HFFc6 (cell line): ENCODE data around the gene ARL6IP4. TPM values are rescaled to one million over a fixed set of nuclear protein-coding genes. Genes with fewer than 3 reads are reported as not detected.
"Not testable (repeated sequence)": the region's sequence is repeated elsewhere in the genome, so short reads cannot be mapped to it uniquely, and the experiment has no call there.

Source experiments
- DNase-seq: peaks from one replicate; pipeline ENCODE4 v3.0.0-alpha.2; 2018
- H3K27ac Mint-ChIP-seq: 2 replicates; pipeline ENCODE4 v1.8.0; 2020; ENCODE audit warnings: mild to moderate bottlenecking, mixed read lengths
- H3K27me3 Mint-ChIP-seq: 2 replicates; pipeline ENCODE4 v1.8.0; 2021; ENCODE audit warnings: mild to moderate bottlenecking, moderate library complexity, mixed read lengths; ENCODE audit not compliant: insufficient read depth
- H3K36me3 Mint-ChIP-seq: 2 replicates; pipeline ENCODE4 v1.8.0; 2021; ENCODE audit warnings: low read depth, mixed read lengths
- H3K4me1 Mint-ChIP-seq: 2 replicates; pipeline ENCODE4 v1.8.0; 2020; ENCODE audit warnings: low read depth, mixed read lengths
- H3K4me3 Mint-ChIP-seq: 2 replicates; pipeline ENCODE4 v1.8.0; 2020; ENCODE audit warnings: mild to moderate bottlenecking, moderate library complexity, mixed read lengths
- H3K9me3 Mint-ChIP-seq: 2 replicates; pipeline ENCODE4 v1.8.0; 2020; ENCODE audit warnings: mild to moderate bottlenecking, mixed read lengths
- CTCF ChIP-seq: fragments of 200-600 bp; sonication (generic); IDR thresholded peaks from 2 replicates; pipeline ENCODE4 v1.5.0; 2021; ENCODE audit warnings: antibody characterized with exemption, mild to moderate bottlenecking
- total RNA-seq, 6 experiments: library from RNA; stranded (reverse); fragmentation: NEBNext Ultra II Directional; extraction: Animal tissue kit (Norgen Biotek cat#: 25700); gene quantifications; 2 replicates in 1 of 6; 3 replicates in 5 of 6; pipeline ENCODE4 v1.2.3, GENCODE V29; 2021

The ARL6IP4 gene
- total RNA-seq, 6 experiments from 2014 or later = 128 to 180 (median 149) TPM

GRCh38 chr12:123013185-123014095 is 33.0 kb downstream of the ARL6IP4 start:
- Mint-ChIP-seq H3K27ac (no peak overlapping the region), H3K27me3 (peaks cover 17% of the 10 kb centered on the region), H3K9me3 (no peaks in the 10 kb centered on the region), H3K36me3 (no peaks in the 10 kb centered on the region), H3K4me1 (no peaks in the 10 kb centered on the region), H3K4me3 (no peak overlapping the region)
- no peak for DNase-seq
- TF ChIP-seq CTCF = no peak

GRCh38 chr12:123014473-123014872 is 34.0 kb downstream of the ARL6IP4 start:
- H3K4me3 Mint-ChIP-seq, H3K27ac Mint-ChIP-seq, H3K9me3 Mint-ChIP-seq, DNase-seq, H3K36me3 Mint-ChIP-seq, H3K4me1 Mint-ChIP-seq: not testable (repeated sequence)
- H3K27me3 Mint-ChIP-seq = peaks cover 18% of the 10 kb centered on the region

- no peak overlapping the region for H3K27ac Mint-ChIP-seq
- DNase-seq = no peak
- H3K9me3 Mint-ChIP-seq = no peaks in the 10 kb centered on the region
- peaks cover 13% of the 10 kb centered on the region for H3K27me3 Mint-ChIP-seq
- TF ChIP-seq CTCF = no peak
- H3K4me3 Mint-ChIP-seq = no peak overlapping the region
- H3K4me1 Mint-ChIP-seq = no peaks in the 10 kb centered on the region; the same call in 1 of the 2 replicates
- H3K36me3 Mint-ChIP-seq = no peaks in the 10 kb centered on the region
Measured at GRCh38 chr12:123017753-123018152, 37.3 kb downstream of the ARL6IP4 start.

GRCh38 chr12:123019841-123020138 is 39.3 kb downstream of the ARL6IP4 start:
- H3K27ac Mint-ChIP-seq = no peak overlapping the region
- TF ChIP-seq CTCF = no peak
- peaks cover 11% of the 10 kb centered on the region for H3K4me1 Mint-ChIP-seq

GRCh38 chr12:123021688-123022604 is 41.5 kb downstream of the ARL6IP4 start:
- no peak overlapping the region for H3K27ac Mint-ChIP-seq
- H3K4me3 Mint-ChIP-seq = no peak overlapping the region
- H3K4me1 Mint-ChIP-seq = peaks cover 15% of the 10 kb centered on the region
- H3K9me3 Mint-ChIP-seq = no peaks in the 10 kb centered on the region
- H3K27me3 Mint-ChIP-seq = peaks cover 17% of the 10 kb centered on the region
- no peak for DNase-seq
- no peaks in the 10 kb centered on the region for H3K36me3 Mint-ChIP-seq
- TF ChIP-seq CTCF = no peak

More at GRCh38 chr12:123019841-123020138, 39.3 kb downstream of the ARL6IP4 start:
- H3K4me3 Mint-ChIP-seq = no peak overlapping the region
- peaks cover 17% of the 10 kb centered on the region for H3K27me3 Mint-ChIP-seq
- no peak for DNase-seq
- no peaks in the 10 kb centered on the region for H3K36me3 Mint-ChIP-seq
- H3K9me3 Mint-ChIP-seq = no peaks in the 10 kb centered on the region
